GM19463 (cell line): Measurements from ENCODE around the gene IL36B.

Source experiments
- ATAC-seq: cut with Tn5 transposase; IDR thresholded peaks from one replicate; pipeline ENCODE4 v1.9.1; 2021; ENCODE audit warnings: mild to moderate bottlenecking, moderate library complexity; ENCODE audit not compliant: unreplicated experiment

IL36B gene

DNA sequence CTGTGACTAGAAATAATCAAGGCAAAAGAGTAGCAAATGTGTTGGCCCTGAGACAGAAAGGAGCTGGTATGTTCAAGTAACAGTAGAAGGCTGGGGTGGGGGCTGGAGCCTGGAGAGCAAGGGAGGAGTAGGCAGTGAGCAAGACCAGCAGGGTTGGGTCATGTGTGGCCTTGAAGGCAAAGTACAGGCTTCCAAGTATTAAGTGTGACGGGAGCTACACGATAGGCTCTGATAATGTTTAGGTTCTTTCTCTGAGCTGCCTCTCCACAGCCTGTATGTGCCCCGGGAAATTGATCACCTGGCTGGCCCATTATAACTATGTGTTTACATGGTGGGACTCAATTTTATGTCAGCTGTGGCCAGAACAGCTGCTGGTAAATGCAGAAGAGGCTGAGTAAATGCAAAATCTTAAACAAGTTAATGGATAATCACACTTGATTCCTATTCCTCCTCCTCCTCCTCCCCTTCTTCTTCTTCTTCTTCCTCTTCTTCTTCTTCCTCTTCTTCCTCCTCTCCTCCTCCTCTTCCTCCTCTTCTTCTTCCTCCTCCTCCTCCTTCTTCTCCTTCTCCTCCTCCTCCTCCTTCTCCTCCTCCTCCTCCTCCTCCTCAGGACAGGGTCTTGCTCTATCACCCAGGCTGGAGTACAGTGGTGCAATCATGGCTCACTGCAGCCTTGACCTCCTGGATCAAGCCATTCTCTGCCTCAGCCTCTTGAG is 24.4 kb upstream of the IL36B start:
- ATAC-seq: no peak

DNA sequence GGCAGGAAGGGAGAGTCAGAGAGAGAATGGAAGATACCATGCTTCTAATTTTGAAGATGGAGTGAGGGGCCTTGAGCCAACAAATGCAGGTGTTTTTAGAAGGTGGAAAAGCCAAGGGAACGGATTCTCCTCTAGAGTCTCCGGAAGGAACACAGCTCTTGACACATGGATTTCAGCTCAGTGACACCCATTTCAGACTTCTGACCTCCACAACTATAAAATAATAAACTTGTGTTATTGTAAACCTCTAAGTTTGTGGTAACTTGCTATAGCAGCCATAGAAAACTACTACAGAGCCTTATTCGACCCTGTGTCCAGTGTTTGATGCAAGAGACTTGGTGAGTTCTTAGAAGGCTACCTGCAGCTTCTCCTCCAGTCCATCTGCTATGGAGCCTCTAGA is 22.9 kb upstream of the IL36B start:
- no peak for ATAC-seq

DNA sequence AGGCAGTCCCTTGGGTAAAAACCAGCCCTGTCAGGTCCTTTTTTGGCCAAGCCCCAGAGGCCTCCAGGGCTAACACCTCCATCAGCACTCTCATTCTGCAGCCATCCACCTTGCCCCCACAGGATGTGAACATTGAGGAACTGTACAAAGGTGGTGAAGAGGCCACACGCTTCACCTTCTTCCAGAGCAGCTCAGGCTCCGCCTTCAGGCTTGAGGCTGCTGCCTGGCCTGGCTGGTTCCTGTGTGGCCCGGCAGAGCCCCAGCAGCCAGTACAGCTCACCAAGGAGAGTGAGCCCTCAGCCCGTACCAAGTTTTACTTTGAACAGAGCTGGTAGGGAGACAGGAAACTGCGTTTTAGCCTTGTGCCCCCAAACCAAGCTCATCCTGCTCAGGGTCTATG is 22.4 kb upstream of the IL36B start:
- ATAC-seq: no peak

DNA sequence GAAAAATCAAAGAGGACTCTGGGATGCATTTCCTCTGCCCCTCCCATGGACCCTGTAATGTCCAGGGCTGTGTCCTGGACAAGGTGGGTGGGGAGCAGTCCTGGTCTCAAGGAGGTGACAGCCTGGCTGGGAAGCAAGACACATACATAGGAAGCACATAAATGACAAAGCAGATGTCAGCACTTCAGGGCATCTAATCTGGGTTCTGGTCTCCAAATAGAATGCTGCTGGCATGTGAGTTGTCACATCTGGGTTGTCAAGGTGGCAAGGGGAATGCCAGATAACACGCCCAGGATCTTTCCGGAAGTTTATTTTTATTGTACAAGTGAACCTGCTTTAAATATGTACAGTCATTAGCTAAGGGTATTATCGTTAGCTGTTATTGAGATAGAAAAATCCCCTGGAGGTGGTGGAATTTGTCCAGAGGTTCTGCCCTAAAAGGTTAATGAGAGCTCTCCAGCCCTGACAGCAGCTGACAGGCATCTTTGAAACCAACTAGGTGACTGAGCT is 20.7 kb upstream of the IL36B start:
- ATAC-seq: no peak

DNA sequence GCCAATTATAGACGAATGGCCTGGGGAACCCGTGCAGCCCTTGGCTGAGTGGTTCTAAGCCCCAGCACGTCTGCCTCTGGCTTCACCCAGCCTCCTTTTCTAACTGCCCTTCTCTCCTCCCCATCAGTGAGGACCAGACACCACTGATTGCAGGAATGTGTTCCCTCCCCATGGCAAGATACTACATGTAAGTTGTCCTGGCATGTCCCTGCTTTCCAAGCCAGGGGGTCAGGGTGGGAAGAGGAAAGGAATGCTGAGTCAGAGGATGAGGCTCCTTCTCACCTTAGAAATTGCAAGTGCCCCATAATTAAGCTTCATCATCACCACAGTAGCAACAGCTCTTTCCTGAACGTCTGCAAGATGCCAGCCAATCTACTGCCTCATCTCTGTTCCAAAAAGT is 19.9 kb upstream of the IL36B start:
- ATAC-seq: no peak

DNA sequence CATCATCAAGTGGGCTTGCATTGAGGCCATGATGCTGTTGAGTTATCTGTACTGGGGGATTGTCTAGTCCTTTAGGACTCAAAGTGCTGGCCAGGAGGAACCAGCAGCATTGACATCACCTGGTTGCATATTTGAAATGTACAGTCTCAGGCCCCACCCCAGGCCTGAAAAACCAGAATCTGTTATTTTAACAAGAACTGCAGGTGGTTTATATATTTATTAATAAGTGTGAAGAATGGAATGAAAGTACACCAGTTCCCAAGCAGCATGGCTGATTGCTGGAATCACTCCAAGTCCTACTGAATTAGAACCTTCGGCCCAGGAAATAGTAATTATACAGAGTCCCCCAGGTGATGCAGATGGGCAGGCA is 17.9 kb upstream of the IL36B start:
- ATAC-seq: no peak

DNA sequence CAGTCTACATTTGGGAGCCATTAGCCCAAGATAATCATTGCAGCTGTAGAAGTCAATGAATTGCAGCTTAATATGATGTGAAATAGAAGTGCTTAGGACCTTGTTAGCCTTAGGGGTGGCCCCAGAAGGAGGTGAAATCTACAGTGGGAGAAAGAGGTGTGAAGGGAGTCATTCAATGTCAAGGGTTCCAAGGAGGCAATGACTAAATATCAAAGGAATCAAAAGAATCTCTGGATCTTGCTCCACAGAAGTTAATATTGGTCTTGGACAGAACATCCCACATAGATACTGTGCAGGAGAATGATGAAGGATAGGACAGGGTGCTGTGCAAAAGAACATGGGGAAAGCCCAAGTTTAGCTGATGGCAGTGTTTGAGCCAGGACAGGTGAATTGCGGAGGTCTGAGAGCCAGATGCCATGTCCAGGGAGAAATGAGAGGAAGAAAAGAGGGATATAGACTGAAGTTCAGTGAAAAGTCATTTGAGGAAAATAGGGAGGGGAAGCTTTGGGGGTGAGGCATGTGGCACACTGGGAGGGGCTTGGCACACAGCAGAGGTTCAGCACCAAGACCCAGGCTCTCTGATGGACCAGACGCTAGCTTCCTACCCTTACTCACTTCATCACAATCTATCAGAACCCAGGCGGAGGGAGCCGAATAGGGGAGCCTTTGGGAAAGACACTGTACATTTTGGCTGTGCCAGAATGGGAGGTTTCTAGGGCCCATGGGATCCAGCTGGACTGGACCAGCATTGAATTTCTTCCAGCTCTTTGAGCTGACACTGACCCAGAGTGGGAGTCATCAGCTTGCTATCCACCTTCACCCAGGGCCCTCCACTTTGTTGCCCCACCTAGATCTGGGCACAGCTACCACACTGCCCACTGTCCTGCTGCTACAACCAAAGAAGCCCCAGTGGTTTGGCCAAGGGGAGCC is 17.3 kb upstream of the IL36B start:
- ATAC-seq: no peak

DNA sequence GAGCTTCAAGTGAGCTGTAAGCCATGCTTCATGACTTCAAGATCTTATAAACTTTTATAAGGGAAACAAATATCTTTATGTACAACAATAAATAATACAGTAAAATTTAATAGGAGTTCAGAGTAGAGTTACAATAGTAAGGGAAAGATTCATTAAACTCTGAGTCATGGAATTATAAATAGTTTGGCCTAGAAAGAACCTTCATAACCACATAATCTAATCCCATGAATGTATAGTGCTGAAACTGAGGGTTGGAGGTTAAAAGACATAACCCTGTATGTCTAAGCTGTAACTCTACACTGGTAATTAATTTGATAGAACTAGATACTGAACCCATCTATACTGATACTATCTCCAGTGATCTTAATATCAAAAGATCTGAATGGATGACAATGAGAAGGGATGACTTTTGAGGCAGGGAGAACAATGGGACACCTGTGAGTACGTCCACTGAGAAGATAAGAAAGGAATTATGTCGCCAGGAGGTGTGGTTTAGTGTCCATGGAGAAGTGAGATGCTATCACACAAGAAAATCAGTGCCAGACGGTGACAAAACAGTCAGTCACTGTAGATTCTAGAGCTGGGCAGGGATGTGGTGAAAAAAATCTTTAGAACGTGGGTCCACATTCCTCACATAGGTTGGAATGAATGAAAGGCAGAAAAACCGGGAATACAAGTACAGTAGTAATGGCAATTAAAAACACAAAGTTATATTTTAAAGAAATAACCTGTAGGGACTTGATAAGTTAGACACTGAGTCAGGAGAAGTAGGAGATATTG is 16.2 kb upstream of the IL36B start:
- no peak for ATAC-seq

DNA sequence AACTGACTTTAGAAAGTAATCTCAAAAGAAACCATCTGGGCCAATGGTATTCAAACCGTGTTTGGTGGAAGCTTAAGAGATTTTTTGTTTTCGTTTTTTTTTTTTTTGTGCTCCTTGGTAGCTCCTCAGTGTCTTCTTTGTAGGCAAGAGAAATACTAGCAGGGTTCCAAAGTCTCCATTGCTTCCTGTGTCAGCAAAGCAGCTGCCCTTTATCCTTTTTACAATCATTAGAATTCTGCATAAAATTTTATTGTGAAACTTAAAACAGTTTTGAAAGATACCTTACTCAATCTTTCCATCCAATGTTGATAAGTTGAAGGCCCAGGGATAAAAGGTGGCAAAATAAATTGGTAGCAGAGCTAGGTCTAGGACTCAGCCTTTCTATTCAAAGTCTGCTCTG is 15.6 kb upstream of the IL36B start:
- no peak for ATAC-seq

DNA sequence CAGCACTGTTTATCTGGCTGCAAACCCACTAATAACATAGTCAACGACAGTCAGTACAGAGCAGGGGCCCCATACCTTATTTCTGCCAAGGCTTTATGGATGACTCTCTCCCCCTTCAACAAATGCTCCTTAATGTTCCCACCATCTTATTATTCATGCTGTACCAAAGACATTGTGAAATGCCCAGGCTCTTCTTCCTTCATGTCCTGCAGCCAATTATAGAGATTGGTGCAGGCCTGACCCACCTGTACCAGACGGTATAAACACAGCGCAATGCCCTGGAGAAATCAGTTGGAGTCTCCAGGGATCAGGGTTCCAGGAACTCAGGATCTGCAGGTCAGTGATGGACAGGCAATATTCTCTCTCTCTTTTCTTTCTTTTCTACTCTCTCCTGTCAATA is 15.0 kb upstream of the IL36B start, which contains the start of gene IL1F10:
Gene IL1F10, plus strand, starts transcription at position 290 of the 400 bp plus-strand sequence. CDS start 4,769 bp downstream, outside the sequence.
- ATAC-seq: no peak

DNA sequence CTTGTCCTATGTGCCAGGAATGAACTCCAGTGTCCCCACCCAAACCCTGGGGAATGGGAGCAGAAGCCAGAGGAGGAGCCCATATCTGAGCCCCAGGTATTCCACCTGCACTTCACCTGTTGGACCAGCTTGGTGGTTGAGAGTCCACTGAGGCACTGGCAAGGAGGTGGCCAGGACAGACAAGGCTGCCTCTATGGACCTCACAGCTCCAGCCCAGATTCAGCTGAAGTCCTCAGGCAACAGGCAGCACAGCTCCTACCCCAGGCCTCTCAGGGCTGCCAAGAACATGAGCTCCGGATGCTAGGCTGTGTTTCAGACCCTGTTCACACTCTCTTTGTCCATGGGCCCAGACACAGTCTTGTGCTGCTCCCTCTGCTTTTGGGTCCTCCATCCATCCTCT is 12.2 kb upstream of the IL36B start:
- no peak for ATAC-seq

DNA sequence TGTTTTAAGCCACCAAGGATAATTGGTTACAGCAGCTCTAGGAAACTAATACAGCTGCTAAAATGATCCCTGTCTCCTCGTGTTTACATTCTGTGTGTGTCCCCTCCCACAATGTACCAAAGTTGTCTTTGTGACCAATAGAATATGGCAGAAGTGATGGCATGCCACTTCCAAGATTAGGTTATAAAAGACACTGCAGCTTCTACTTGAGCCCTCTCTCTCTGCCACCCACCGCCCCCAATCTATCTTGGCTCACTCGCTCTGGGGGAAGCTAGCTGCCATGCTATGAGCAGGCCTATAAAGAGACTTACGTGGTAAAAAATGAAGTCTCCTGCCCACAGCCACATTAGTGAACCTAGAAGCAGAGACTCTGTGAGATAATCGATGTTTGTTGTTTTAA is 11.6 kb upstream of the IL36B start:
- no peak for ATAC-seq

DNA sequence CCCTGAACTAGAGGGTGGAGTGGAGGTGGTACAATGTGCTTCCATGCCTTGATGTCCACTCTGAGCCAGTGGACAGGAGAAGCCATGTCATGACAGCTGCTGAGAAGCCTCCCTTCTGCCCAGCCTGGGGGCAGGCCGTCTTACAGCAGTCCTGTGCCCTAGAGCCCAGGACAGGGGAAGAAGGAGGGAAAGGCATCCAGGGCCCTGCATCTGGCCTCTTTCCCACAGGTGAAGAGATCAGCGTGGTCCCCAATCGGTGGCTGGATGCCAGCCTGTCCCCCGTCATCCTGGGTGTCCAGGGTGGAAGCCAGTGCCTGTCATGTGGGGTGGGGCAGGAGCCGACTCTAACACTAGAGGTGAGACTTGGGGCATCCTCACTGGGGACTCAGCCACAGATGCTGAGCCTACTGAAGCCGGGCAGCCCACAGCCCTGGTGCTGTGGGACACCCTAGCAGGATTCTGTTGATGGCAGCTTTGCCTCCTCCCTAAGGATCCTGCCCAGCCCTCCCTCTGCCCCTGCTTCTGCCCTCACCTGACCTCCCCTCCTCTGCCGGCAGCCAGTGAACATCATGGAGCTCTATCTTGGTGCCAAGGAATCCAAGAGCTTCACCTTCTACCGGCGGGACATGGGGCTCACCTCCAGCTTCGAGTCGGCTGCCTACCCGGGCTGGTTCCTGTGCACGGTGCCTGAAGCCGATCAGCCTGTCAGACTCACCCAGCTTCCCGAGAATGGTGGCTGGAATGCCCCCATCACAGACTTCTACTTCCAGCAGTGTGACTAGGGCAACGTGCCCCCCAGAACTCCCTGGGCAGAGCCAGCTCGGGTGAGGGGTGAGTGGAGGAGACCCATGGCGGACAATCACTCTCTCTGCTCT is 9.5 kb upstream of the IL36B start:
- no peak for ATAC-seq

DNA sequence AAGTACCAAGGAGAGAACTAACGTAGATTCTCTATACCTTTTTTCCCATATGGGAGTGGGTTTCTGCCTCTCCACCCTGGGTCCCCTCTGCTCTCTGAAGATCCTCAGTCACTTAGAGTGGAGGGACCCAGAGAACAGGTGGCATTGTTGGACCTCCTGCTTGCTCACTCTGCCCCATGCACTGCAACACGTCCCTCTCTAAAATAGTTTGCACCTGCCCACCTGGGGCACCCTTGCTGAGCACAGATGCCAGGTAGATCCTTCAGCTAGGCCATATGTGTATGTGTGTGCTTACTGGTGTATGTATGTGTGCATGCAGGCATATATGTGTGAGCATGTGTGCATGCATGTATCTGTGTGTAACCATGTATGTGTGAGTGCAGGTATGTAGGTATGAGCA is 8.6 kb upstream of the IL36B start:
- no peak for ATAC-seq

DNA sequence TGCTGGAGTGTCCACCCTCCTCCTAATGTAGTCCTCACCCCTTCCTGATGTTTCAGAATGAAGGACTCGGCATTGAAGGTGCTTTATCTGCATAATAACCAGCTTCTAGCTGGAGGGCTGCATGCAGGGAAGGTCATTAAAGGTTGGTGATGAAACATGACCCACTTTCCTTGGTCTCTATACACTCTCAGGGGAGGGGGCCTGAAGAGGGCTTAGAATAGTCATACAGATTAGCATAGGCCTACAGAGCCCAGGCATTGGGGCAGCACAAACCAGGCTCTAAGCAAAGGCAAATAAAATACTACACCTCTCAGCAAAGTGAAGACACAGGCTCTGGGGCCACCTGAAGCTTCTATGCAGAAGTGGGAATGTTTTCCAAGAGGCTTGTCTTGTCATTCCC is 8.1 kb upstream of the IL36B start:
- no peak for ATAC-seq

DNA sequence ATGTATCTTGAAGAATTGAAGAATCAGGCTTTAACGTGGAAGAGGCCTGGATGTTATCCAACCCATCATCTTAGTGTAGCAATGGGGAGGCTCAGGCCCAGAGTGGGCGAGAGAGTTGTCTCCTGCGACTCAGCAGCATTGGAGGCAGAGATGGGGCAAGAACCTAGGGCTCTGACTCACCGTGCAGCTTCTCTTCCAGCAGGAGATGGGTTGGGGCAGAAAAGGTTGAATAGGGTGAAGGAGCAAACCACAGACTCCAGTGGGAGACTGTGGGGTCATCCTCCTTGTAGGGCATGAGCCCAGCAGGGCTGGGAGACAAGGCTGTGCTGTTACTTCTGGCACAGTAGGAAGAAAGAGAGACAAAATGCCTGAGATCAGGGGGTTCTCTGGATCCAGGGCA is 7.7 kb upstream of the IL36B start:
- no peak for ATAC-seq

DNA sequence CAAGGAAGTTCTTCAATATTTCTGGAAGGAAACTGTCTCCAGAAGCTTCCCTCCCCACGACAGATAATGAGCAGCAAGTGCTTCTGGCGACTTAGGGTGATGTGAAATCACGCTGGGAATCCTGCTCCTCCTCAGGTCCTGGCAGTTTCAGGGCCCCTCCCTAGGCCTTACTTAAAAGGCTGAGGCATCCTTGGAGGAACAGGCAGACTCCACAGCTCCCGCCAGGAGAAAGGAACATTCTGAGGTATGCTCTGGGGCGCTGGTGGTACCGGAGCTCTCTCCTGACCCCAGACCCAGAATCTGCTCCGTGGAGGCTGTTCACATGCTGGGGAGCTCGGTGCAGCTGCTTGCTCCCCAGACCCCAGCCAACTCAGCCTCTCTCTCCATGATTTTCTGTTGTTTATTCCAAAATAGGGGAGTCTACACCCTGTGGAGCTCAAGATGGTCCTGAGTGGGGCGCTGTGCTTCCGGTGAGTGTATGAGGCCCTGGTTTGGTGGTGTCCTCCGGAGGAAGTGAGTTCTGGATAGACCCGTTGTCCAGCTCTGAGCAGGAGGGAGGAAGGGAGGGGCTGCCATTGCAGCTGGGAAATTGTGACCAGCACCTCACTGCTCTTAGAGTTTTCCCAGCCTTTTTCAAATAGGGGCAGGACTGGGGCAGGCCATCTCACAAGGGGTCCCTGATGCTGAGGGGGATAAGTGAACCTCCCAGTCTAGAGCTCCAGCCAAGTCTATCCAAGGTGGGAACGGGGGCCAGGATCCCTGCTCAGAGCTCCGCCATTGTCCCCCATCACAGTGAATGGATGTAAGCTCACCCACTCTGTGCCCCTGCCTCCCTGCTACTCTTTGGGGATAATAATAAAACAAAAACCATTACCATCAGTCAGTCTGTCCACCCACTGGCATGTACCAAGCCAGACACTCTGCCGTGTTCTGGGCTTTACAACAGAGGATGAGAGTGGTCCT is 6.6 kb upstream of the IL36B start, which contains the start of gene IL36RN:
Gene IL36RN, plus strand, starts transcription at position 201 of the 963 bp plus-strand sequence. Its CDS starts 241 bp downstream, at position 442.
- ATAC-seq: no peak

DNA sequence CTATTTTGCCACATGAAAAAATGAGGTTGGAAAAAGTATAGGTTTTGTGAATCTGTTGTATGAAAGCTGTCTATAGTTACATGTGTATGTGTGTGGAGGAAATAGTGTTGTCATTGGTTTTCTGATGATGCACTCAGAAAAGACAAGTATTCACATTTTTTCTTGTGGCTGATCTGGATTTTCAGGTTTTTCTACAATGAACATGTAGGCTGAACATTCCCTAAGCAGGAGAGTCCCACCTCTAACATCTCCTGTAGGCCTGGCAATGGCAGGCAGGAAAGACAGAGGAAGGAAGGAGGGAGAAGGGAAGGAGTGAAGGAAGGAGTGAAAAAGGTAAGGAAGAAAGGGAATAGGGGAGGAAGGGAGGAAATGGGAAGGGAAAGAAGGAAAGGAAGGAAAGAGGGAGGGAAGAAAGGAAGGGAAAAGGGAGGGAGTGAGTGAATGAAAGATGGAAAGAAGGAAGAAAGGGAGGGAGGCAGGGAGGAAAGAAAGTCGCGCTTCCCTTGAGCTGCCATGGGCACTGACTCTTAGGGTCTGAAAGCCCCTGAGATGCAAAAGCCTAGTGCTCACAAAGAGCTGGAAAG is 5.8 kb upstream of the IL36B start:
- ATAC-seq: no peak

DNA sequence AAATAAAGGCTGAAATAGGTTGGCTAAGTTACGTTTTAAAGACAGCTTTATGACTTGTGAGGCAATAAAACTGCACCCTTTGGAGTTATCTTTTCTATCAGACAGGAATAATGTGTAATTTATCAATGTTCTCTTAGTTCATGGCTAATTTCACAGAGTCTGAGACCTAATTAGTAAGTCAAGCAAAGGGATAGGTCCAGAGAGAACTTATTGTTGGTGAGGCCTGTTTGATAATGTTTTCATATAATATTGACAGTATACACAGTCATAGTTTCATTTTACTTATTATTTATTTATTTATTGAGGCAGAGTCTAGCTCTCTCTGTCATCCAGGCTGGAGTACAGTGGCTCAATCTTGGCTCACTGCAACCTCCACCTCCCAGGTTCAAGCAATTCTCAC is 4.5 kb upstream of the IL36B start:
- ATAC-seq: no peak
